GM19025 (cell line): ENCODE data around the gene CCDC51.
"Not testable (repeated sequence)": the region's sequence is repeated elsewhere in the genome, so short reads cannot be mapped to it uniquely, and the experiment has no call there.

ENCODE experiments used
- ATAC-seq: cut with Tn5 transposase; IDR thresholded peaks from one replicate; pipeline ENCODE4 v1.9.1; 2021; ENCODE audit warnings: mild to moderate bottlenecking, low read depth, moderate library complexity; ENCODE audit not compliant: unreplicated experiment

Gene CCDC51

GRCh38 chr3:48439820-48440589, at the start of gene CCDC51, which contains the start of gene TMA7:
CCDC51 (minus strand) TSS chr3:48440119; CDS start chr3:48435128, 4,991 bp downstream.
TMA7 (plus strand) TSS chr3:48440257; CDS start chr3:48440297, 40 bp downstream.
- peak; percentile 95 for ATAC-seq

GRCh38 chr3:48486952-48487351, 47.0 kb upstream of the CCDC51 start:
- ATAC-seq, result no peak

- not testable (repeated sequence) for ATAC-seq
Measured at GRCh38 chr3:48482822-48483221, 42.9 kb upstream of the CCDC51 start.

DNA sequence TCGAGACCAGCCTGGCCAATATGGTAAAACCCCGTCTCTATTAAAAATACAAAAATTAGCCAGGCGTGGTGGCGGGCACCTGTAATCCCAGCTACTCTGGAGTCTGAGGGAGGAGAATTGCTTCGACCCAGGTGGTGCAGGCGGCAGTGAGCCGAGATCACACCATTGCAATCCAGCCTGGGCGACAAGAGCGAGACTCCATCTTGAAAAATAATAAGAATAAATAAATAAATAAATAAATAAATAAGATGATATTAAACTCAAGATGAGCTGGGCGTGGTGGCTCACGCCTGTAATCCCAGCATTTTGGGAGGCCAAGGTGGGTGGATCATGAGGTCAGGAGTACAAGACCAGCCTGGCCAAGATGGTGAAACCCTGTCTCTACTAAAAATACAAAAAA, 41.0 kb upstream of the CCDC51 start:
- not testable (repeated sequence) for ATAC-seq

DNA sequence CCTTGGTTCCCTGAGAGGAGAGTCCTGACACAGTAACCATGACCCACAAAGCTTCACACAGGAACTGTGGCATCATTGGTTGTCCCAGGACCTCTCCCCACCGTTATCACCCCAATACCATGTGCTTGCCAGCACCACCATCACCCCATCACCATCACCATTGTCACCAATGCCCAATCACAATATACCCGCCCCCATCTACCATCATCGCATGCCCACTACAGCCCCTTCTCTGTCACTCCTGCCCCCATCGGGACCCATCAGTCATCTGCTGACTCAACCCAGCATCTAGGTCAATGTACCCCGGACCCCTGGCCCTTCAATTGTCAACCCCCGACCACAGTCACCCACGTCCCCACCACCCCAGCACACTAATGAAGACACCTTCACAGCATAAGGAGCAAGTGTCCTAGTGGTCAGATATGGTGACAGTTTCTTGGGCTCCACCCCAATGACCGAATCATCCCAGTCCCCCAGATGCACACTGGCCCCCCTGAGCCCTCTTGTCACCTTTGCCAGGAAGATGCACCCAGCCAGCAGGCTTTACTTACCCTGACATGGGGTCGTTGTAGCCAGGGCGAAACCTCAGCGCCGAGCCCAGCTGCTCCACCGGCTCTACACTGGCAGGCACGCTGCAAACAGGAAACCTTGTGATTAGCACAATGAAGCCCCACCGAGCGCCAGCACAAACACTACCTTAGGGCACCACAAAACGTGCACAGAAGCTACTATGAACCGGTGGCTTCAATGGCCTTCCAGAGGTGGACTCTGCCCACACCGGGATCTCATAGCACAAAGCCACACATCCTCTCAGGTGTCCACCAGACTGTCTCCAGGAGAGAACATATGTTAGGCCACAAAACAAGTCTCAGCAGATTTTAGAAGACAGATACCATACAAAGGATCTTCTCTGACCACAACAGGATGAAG, 39.0 kb upstream of the CCDC51 start:
- ATAC-seq, result no peak

DNA sequence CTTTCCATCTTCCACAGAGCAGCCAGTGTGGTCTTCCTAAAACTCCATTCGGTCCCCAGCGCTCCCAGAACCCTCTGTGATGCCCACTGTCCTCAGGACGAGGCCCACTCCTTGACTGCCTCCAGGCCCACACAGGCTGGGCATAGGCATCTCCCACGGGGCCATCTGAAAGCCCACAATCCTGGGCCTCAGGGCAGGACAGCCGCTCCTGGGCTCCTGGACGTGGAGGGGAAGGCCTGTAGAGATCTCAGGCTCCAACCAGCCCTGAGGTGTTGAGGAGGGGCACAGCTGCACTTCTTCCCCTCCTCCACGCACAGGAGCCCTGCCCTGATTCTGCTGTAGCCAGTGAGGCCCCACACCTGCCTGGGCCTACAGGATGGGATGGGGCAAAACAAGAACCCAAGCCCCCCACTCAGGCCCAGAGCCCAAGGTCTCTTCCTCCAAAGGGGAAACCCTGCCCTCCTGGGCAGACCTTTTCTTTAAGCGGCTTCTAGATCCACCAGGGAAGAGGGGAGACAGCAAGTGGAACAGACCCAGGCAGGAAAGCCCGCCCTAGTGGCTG, 38.1 kb upstream of the CCDC51 start:
- ATAC-seq, result no peak

DNA sequence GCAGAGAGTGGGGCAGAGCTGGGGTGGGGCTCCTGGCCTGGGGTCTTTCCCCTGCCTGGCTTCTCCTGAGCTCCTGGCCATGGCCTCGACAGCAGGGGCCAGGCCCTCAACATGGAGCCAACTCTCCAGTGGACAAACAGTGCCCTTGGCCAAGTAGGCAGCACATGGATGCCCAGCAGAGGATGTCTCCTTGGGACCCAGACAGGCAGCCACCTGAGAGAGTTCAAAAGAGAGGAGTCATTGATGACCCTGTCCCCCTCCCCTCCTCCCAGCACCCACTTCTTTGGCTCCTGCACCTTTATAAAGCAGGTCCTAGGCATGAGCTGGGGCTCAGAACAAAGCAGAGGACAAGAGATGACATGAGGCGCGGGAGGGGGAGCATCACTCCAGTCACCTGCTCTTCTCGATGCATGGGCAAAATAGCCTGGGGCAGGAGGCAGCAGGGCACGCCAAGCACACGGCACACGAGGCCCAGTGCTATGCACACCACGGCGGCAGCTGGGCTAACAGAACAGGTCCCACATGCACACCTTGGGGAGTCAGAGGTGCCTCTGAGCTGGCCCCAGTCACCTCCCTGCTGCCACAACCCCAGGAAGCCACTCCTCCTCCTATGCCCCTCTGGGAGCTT, 36.6 kb upstream of the CCDC51 start:
- no peak for ATAC-seq

GRCh38 chr3:48475188-48475587, 35.3 kb upstream of the CCDC51 start:
- no peak for ATAC-seq

GRCh38 chr3:48474619-48475018, 34.7 kb upstream of the CCDC51 start:
- no peak for ATAC-seq

DNA sequence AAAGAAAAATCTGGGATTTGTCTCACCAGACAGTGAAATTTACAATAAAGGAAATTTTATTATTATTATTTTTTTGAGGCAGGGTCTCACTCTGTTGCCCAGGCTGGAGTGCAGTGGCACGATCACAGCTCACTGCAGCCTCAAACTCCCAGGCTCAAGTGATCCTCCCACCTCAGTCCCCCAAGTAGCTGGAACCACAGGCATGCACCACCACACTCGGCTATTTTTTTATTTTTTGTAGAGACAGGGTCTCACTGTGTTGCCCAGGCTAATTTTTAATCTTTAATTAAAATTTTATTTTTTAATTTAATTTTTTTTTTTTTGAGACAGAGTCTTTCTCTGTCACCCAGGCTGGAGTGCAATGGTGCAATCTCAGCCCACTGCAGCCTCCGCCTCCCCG, 34.1 kb upstream of the CCDC51 start:
- ATAC-seq, result not testable (repeated sequence)

DNA sequence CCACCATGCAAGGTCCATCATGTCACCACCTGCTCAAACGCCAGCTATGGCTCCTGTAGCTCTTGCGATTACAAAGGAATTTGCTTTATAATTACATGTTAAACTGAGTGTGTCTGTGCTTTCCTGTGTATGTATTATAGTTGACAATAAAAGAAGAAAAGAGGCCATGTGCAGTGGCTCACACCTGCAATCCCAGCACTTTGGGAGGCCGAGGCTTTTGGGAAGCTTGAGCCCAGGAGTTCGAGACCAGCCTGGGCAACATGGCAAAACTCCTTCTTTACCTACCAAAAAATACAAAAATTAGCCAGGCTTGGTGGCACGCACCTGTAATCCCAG, 33.7 kb upstream of the CCDC51 start:
- ATAC-seq, result no peak

DNA sequence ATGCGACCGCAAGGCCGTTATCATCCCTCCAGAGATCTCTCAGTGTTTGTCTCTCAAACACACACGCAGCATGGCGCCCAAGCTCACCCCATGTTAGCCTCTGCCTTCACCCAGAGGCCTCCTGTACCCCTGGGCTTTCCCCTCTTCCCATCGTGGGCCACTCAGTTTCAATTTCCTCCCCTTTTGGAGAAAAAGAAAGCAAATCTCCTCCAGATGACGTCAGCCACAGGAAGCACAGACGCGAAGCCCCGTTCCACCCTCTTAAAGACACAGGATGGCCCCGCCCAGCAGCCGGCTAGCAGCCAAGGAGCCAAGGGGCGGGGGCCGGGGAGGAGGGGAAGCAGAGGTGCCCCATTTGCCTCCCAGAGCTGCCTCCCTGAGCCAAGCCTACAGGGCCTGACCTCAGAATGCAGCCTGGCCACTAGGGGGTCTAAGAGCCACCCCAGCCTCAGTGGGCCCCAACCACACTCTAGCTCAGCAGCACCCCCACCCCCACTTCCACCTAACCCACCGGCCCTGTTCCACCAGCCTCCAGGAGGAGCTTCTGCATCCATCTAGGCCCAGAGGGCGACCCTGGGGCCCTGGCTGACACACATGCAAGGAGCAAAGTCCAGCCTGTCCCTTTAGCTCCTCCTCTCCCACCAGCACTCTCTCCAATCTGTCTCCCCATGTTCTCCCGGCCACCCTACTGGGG, 33.2 kb upstream of the CCDC51 start:
- peak; percentile 84 for ATAC-seq

DNA sequence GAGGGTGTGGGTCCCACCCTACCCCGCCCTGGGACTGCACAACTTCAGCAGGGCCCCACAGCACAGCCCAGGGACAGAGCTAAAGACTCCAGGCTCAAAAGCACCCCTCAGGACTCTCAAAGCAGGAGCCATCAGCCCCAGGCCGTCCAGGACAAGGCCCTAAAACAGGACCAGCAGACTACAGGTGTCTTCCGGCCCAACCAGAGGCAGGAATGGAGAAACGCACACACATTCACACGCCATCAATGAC, 32.7 kb upstream of the CCDC51 start:
- ATAC-seq, result peak; percentile 6

DNA sequence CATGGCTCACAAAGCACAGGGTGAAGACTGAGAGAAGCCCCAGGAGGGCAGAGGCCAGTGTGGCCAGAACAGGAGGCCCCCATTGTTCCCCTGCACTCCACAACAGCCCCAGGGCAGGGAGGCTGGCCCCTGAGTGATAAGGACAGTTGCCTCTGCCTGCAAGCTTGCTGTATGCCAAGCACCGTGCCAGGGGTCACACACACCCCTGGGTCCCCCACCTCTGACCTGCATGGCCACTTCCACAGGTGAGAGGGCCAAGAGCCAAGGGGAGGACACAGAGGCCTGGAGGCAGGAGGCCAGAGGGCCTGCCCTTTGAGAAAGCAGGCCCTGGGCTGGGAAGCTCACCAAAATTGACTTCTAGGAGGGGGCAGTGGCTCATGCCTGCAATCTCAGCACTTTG, 30.4 kb upstream of the CCDC51 start:
- no peak for ATAC-seq

- no peak for ATAC-seq
Measured at GRCh38 chr3:48469046-48469915, 29.4 kb upstream of the CCDC51 start.

- ATAC-seq, result no peak
Measured at GRCh38 chr3:48468329-48468731, 28.4 kb upstream of the CCDC51 start.

- ATAC-seq, result no peak
Measured at GRCh38 chr3:48467473-48468267, 27.8 kb upstream of the CCDC51 start.

GRCh38 chr3:48467110-48467454, 27.2 kb upstream of the CCDC51 start:
- no peak for ATAC-seq
